Suppressor macrophage treated with lipopolysaccharide for 4 hours (primary cell): ENCODE measurements around the gene BGLAP.
A peak's percentile ranks its signal among the peaks of the same experiment; 100 is the strongest.

Experiments
- DNase-seq: peaks from one replicate; pipeline ENCODE4 v3.0.0-alpha.2; 2020

The BGLAP gene

GRCh38 chr1:156228501-156228900, 13.5 kb upstream of the BGLAP start:
- DNase-seq = peak; percentile 25

GRCh38 chr1:156229809-156230472, 12.0 kb upstream of the BGLAP start:
- DNase-seq = no peak

DNA sequence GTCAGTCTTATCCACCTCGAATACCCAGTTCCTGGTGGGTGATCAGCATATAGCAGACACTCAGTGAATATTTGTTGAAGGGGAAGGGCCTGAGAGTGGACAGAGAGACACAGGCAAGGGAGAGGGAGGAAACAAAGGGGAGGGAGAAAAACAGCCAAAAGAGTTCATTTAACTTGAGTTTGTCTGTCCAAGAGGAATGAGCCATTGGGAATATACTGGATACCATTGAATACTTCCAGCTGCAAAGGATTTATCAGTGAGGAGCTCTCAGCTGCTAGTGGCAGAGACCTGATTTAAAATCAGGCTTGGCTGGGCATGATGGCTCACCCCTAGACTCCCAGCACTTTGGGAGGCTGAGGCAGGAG, 11.5 kb upstream of the BGLAP start:
- DNase-seq = no peak

DNA sequence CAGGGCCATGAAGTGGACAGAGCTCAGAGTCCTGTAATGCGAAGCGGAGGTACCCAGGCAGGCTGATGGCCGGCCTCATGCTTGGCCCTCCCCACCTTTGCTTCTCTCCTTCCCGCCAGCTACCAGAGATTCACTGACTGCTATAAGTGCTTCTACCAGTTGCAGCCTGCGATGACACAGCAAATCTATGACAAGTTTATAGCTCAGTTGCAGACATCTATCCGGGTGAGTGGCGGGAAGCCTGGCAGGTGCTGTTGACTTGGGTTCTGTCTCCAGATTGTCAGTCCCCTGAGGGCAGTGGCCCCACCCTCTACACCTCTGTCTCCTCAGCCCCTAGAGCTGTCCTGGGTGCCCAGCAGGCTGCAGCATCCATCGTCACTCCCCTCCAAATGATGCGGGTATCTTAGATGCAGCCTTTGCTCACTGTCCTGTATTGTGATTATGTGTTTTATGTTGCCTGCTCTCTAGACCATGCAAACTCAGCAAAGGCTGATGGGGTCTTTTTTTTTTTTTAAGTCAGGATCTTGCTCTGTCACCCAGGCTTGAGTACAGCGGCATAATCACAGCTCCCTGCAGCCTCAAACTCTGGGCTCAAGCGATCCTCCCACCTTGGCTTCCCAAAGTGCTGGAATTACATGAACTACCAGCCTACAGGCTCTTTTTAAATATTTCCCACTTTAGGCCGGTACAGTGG, 9.6 kb upstream of the BGLAP start:
- DNase-seq = no peak

DNA sequence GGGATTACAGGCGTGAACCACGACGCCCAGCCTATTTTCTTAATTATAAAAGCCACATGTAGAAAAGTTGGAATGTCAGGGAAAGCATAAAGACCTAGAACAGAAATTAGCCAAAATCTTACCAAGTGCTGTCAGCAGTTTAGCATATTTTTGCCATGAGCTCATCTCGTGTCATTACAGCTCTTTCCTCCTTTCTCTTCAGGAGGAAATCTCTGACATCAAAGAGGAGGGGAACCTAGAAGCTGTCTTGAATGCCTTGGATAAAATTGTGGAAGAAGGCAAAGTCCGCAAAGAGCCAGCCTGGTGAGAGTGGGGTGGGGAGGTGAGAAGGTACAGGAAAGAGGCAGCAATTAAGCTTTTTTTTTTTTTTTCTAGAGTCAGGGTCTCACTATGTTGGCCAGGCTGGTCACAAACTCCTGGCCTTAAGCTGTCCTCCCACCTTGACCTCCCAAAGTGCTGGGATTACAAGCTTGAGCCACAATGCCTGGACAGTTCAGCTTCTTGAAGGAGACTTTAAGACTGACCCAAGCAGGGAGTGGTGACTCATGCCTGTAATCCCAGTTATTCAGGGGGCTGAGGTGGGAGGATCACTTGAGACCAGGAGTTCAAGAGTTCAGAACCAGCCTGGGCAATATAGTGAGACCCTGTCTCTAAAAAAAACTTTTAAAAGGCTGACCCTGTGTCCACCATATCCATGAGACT, 8.4 kb upstream of the BGLAP start:
- DNase-seq = no peak

DNA sequence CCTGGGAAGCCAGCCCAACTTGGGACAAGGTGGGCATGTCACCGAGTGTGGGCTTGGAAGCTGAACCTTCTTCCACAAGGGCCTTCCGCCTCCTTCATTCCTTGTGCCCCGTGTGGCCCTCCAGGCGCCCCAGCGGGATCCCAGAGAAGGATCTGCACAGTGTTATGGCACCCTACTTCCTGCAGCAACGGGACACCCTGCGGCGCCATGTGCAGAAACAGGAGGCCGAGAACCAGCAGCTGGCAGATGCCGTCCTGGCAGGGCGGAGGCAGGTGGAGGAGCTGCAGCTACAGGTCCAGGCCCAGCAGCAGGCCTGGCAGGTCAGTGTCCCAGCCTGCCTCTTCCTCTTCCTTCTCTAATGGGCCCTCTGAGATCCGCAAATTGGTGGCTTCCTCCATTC, 5.8 kb upstream of the BGLAP start:
- DNase-seq = no peak

GRCh38 chr1:156238248-156238647, 3.7 kb upstream of the BGLAP start:
- DNase-seq = no peak

DNA sequence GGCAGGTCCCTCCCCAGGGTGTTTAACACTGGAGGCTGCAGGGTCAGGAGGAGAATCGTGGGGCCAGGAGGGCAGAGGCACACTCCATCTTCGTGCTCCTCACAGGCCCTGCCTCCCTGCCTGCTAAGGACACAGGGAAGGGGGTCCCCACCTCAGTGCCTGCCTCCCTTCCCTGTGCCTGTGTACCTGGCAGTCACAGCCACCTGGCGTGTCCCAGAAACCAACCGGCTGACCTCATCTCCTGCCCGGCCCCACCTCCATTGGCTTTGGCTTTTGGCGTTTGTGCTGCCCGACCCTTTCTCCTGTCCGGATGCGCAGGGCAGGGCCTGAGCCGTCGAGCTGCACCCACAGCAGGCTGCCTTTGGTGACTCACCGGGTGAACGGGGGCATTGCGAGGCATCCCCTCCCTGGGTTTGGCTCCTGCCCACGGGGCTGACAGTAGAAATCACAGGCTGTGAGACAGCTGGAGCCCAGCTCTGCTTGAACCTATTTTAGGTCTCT, 623 bp upstream of the BGLAP start:
- DNase-seq = no peak

DNA sequence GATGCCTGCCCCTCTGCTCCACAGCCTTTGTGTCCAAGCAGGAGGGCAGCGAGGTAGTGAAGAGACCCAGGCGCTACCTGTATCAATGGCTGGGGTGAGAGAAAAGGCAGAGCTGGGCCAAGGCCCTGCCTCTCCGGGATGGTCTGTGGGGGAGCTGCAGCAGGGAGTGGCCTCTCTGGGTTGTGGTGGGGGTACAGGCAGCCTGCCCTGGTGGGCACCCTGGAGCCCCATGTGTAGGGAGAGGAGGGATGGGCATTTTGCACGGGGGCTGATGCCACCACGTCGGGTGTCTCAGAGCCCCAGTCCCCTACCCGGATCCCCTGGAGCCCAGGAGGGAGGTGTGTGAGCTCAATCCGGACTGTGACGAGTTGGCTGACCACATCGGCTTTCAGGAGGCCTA, 754 bp downstream of the BGLAP start:
- DNase-seq = no peak

DNA sequence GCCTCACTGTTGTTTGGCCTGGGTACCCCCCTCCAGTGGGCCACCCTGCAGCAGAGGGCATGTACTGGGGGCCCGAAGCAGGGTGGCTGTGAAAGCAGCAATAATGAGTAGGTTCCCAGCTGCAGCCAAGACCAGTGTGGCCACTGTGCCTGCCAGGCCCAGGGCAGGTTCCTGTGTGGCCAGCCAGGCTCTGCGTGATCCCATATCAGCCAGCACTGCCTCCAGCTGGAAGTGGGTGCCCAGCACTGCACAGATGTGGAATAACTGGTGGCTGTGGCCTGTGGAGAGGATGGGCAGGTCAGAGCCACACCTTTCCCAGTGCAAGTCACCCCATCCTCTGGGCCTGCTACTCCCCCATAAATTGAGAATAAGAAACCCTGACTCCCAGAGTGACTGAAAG, 2.1 kb downstream of the BGLAP start:
- DNase-seq = no peak

DNA sequence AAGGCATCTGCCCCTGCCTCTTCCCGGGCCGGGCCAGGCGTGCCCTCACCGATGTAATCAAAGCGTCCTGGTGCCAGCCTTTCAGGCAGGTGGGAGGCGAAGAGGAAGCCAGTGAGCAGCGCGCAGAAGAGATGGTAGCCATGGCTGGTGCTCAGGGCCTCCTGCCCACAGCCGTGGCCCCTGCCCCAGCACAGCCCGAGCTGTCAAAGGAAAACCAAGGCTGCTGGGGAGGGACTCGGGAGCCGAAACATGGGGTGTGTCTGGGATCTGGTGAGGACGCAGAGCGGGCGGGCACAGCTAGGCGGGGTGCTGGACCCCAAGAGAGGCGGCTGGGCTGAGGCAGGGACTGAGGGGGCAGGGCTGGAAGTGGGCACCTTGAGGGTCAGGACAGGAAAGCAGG, 2.7 kb downstream of the BGLAP start:
- no peak for DNase-seq

DNA sequence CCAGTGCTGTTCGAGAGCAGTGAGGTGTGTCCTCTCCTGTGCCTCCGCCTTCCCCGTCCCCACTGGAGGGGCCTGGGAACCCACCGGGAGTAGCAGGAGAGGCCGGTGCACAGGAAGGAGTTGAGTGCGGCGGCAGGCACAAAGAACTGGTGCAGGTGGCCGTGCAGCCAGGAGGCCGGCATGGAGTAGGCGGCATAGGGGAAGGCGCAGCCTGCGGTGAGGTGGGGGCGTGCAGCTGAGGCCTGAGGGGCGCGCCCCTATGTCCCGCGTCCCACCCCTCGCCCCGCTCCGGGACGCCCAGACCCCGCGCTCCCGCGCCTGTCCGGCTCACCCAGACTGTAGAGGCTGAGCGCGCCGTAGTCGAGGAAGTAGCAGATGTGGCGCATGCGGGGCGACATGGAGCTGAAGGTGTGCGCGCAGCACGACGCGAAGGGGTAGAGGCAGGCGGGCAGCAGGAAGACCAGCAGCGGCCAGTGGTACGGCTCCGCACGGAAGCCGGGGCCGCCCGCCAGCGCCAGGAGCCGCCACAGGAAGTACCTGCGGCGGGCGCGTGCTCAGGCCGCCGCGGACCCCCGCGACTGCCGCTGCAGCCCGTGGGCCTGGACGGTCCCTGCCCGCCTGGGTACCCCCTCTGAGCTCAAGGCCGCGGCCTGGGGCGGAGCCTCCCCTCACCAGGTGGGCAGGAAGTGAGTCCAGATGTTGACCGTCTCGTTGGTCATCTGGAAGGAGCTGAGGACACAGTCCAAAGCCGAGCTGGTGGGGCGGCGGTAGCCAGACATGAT, 3.7 kb downstream of the BGLAP start:
- DNase-seq = no peak

DNA sequence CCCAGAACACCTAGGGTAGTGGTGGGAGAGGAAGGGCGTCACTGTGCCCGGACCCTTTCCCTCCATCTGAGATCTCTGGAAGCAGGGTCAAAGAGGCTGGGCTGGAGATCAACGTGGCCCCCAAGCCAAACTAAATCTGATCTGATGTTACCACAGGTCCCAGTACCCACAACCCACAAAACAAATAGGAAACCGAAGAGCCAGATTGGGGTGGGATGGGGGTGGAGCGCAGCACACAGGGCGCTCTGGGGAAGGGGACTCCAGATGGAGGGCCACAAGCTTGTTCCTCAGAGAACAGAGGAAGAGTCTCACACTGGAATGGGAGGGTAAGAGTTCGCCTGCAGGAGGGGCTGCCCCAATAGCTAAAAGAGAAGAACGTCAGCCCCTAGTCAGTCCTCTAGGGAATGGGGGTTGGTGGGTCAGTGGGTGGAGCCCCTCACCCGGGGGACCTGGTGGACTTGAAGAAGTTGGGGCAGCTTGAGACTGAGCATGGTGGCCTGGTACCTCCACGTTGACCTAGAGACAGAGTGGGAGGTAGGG, 4.3 kb downstream of the BGLAP start:
- DNase-seq = no peak

DNA sequence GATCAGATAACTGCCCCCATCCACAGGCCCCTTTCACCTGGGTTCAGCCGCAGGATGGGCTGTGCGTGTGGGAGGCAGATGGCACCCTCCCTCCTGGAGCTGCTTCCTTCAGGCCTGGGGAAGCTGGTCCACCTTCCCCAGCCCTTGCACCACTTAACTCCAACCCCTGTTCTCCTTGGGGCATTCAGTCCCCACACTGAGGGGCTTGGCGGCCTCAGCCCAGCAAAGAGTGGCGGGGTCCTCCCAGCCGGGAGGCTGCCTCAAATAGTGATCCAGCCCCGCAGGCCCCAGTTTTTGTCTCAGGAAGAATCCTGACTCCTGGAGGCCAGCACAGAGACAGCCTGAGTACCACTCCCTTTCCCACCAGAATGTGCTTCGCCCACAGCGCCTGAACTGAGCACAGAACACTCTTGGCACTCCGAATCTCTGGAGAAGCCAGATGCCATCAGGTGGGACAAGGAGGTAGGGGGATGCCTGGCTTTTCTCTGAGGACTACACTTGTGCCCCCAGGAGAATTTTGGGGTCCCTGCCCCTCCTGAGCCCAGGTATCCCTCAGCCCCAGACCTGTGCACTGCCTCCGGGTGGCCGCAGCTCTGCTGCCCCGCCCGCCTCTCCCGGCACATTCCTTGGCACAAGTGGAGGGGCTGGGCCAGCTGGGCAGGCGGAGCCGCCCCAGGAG, 4.9 kb downstream of the BGLAP start:
- DNase-seq = no peak

DNA sequence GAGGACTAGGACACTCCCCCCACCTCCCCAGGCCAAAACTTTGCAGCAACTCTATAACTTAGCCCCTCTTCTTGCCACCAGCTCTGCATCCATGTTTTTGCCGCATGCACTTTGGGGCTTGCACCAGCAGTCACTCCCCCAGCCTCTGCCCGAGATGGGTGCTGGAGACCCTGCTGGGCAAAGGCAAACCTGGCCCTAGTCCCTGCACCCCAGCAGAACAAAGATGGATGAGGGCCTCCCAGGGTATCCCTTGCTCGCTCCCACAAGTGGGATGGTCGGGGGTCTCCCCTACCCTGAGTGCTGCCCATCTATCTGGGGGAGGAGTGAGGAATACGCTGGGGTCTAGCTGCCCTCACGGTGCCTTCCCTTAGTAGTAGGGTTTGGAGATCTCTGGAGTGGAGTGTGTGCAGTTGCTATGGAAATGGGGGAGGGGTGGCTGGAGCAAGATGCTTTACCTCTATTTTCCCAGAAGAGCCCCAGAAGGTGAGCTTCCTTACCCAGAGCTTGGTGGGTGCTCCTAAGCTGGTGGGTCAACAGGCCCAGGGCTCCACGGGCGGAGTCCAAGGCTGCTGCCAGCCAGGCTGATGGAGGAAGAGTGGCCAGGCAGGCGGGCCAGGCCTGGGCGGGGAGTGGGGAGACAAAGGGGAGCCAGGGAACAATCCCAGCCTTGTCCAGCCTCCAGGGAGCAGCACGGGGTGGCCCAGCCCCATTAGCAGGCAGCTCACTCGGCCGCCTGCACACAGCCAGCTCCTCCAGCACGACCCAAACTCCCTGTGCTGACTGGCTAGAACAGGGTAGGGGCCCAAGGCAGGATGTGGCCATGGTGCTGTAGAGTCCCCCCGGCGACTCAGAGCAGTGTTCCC, 5.7 kb downstream of the BGLAP start, which contains the start of gene PAQR6:
TSS of gene PAQR6 (minus strand) at position 597 of the 863 bp plus-strand sequence. CDS start 1,325 bp downstream, outside the sequence.
- DNase-seq = no peak

DNA sequence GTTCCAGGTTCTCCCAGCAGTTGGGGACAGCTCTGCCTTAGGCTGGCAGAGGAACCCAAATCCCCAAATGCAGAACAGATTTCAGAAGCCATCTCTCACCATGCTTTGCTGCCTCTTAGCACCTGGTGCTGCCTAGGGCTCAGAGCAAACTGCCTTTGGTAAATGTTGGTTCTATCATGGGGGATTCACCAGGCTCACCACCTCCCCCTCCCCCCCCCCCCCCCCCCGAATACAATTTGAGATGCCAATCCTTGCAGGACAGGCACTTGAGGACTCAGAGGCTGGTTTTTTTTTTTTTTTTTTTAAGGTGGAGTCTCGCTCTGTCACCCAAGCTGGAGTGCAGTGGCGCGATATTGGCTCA, 6.3 kb downstream of the BGLAP start:
- DNase-seq = no peak

GRCh38 chr1:156249593-156249992, 7.6 kb downstream of the BGLAP start:
- DNase-seq = no peak

GRCh38 chr1:156251527-156251926, 9.5 kb downstream of the BGLAP start:
- no peak for DNase-seq

- DNase-seq = no peak
Measured at GRCh38 chr1:156253634-156254033, 11.7 kb downstream of the BGLAP start.

- DNase-seq = no peak
Measured at GRCh38 chr1:156257711-156258110, 15.7 kb downstream of the BGLAP start.

- no peak for DNase-seq
Measured at GRCh38 chr1:156258859-156259258, 16.9 kb downstream of the BGLAP start.
